Measurements from ENCODE around the gene HAGHL.

The HAGHL gene

GRCh38 chr16:726438-727290 lies at the start of gene HAGHL, which contains the start of gene CCDC78:
Gene HAGHL, plus strand, starts transcription at chr16:727106. Its CDS starts 404 bp downstream, at chr16:727510.
Gene CCDC78, minus strand, starts transcription at chr16:726443. Its CDS starts 76 bp downstream, at chr16:726367.
- no peak for DNase-seq (ENCODE audit: low read depth, low spot score)

GRCh38 chr16:677316-678190 lies 49.4 kb upstream of the HAGHL start:
- no peak for DNase-seq (ENCODE audit: low read depth, low spot score)

- DNase-seq (ENCODE audit: low read depth, low spot score) = no peak
Observed at GRCh38 chr16:678209-678857, 48.6 kb upstream of the HAGHL start.

GRCh38 chr16:678858-679813 lies 47.8 kb upstream of the HAGHL start:
- no peak for DNase-seq (ENCODE audit: low read depth, low spot score)

GRCh38 chr16:679814-680624 lies 46.9 kb upstream of the HAGHL start, which contains the start of gene STUB1:
Gene STUB1, plus strand, starts transcription at chr16:680410. Its CDS starts 116 bp downstream, at chr16:680526.
- no peak for DNase-seq (ENCODE audit: low read depth, low spot score)

GRCh38 chr16:680625-680945 lies 46.3 kb upstream of the HAGHL start:
- no peak for DNase-seq (ENCODE audit: low read depth, low spot score)

- no peak for DNase-seq (ENCODE audit: low read depth, low spot score)
Observed at GRCh38 chr16:680967-681745, 45.8 kb upstream of the HAGHL start.

- no peak for DNase-seq (ENCODE audit: low read depth, low spot score)
Observed at GRCh38 chr16:681746-682427, 45.0 kb upstream of the HAGHL start.

- no peak for DNase-seq (ENCODE audit: low read depth, low spot score)
Observed at GRCh38 chr16:682493-683395, 44.2 kb upstream of the HAGHL start.

GRCh38 chr16:683396-684070 lies 43.4 kb upstream of the HAGHL start:
- no peak for DNase-seq (ENCODE audit: low read depth, low spot score)

GRCh38 chr16:684071-684794 lies 42.7 kb upstream of the HAGHL start, which contains the start of gene JMJD8:
Gene JMJD8, minus strand, starts transcription at chr16:684334. Its CDS starts 15 bp downstream, at chr16:684319.
- no peak for DNase-seq (ENCODE audit: low read depth, low spot score)

GRCh38 chr16:684961-685696 lies 41.8 kb upstream of the HAGHL start:
- no peak for DNase-seq (ENCODE audit: low read depth, low spot score)

- no peak for DNase-seq (ENCODE audit: low read depth, low spot score)
Observed at GRCh38 chr16:685967-686366, 40.9 kb upstream of the HAGHL start.

GRCh38 chr16:686459-687260 lies 40.2 kb upstream of the HAGHL start:
- no peak for DNase-seq (ENCODE audit: low read depth, low spot score)

- DNase-seq (ENCODE audit: low read depth, low spot score) = no peak
Observed at GRCh38 chr16:687499-687898, 39.4 kb upstream of the HAGHL start.

Measured in iPS DF 19.7 (cell line).